Activated T-cell treated with anti-CD3 and anti-CD28 coated beads for 4 hours (primary cell): ENCODE results near the gene MEI4.
"Not testable (repeated sequence)": the region's sequence is repeated elsewhere in the genome, so short reads cannot be mapped to it uniquely, and the experiment has no call there.

ENCODE experiments used
- DNase-seq: peaks from one replicate; pipeline ENCODE4 v3.0.0-alpha.2; 2020

MEI4 gene

DNA sequence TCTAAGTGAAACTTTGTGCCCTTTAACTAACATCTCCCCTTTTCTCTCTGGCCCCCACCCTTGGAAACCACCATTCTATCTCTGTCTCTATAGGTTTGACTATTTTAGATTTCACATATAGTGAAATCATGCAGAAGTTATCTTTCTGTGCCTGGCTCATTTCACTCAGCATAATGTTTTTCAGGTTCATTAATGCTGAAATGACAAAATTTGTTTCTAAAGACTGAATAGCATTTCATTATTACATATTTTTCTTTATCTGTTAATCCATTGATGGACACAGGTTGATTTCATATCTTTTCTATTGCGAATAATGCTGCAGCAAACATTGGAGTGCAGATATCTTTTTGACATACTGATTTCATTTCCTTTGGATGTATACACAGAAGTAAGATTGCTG, 30.7 kb downstream of the MEI4 start:
- DNase-seq = no peak

DNA sequence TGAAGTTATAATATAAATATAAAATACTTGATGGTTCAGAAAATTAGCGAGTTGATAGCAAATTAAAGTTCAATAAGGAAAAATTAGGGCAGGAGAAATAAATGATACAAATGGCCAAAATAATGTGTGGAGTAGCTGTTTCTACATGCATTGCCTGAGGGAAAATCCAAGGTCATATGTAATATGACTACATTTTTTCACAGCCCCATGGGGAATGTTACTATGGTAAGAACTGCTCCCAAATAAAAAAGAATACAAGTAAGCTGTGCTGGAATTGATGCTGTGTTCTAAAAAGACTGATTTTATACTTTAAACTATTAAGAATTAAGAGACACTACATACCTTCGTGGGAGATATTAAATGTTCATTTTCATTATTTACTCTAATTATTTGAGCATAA, 34.1 kb downstream of the MEI4 start:
- no peak for DNase-seq

DNA sequence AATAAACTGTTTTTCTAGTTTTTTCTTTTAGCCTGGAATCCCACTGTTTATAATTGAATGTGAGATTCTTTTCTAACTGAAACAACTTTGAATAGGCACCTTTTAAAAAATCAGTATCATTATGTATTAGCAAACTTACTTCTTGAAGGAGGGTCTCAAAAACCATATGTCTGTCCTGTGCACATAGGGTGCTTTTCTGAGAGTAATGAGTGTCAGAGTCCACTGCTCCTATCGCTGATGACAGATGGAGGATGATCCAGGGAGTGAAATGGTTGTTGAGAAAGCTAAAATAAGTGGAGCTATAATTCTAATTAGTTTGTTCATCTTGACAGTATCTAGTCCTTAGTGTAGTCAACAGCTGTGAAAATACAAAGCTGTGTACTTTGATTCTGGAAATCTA, 35.8 kb downstream of the MEI4 start:
- no peak for DNase-seq

DNA sequence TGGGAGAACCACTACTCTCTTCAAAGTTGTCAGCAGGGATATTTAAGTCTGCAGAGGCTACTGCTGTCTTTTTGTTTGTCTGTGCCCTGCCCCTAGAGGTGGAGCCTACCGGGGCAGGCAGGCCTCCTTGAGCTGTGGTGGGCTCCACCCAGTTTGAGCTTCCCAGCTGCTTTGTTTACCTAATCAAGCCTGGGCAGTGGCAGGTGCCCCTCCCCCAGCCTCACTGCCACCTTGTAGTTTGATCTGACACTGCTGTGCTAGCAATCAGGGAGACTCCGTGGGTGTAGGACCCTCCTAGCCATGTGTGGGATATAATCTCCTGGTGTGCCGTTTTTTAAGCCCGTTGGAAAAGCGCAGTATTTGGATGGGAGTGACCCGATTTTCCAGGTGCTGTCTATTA, 47.3 kb downstream of the MEI4 start:
- not testable (repeated sequence) for DNase-seq

DNA sequence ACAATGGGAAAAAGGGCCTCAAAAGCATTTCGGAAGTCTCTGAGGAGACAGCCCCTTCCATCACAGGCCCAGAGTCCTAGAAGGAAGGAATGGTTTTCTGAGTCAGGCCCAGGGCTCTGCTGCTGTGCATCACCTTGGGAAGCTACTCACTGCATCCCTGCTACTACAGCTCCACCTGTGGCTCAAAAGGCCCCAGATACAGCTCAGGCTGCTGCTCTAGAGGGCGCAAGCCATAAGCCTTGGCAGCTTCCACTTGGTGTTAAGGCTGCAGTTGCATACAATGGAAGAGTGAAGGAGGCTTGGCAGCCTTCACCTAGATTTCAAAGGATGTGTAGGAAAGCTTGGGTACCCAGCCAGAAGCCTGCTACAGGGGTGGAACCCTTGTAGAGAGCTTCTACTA, 54.8 kb downstream of the MEI4 start:
- DNase-seq = no peak

DNA sequence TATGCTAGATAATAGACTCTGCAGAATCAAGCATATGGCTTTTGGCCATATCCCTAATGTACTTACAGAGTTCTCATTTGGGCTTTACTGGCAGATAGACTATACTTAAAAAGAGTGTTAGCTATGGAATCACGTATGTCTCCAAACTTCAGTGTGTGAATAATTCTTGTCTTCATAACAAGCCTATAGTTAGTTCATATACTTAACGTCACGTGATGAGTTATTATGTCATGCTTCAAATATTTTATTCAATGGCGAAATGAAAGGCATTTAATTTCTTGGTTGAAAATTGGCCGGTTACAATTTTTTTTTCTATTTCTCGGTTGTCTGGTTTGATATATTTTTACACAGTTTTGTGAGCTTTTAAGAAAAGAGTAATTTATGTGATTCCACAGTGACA, 62.7 kb downstream of the MEI4 start:
- no peak for DNase-seq

DNA sequence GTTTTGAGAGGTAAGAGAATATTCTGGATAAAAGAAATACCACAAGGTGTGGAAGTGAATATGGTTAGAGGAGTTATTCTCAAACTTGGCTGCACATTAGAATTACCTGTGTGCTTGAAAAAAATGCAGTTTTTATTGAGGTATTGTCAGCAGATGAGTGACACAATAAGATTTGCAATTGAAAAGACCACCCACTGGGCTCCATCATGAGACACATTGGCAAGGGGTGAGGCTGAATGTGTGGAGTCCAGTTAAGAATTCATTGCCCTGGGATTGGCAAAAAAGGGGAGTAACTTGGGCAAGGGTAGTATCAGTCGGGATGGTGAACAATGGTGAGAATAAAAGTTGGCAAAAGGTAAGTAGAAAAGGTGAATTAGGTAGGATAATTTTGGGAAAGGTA, 63.5 kb downstream of the MEI4 start:
- DNase-seq = no peak

DNA sequence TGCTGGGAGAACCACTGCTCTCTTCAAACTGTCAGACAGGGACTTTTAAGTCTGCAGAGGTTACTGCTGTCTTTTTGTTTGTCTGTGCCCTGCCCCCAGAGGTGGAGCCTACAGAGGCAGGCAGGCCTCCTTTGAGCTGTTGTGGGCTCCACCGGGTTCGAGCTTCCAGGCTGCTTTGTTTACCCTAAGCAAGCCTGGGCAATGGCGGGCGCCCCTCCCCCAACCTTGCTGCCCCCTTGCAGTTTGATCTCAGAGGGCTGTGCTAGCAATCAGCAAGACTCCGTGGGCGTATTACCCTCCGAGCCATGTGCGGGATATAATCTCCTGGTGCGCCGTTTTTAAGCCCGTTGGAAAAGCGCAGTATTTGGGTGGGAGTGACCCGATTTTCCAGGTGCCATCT, 83.2 kb downstream of the MEI4 start:
- not testable (repeated sequence) for DNase-seq

DNA sequence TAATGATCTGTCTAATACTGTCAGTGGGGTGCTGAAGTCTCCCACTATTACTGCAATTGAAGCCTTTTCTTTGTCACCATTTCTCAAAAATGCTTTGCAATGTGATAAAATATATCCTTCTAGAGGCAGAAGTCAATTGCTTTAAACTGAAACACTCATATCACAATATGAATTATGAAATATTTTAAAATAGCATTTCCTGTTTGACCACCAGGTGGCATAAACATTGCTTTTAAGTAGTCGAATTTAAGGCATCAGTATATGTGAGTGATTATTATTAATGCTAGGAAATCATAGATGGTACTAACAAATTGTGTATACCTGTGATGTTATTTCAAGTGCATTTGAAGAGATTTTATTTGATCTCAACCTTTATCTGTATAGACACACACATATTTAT, 87.5 kb downstream of the MEI4 start:
- no peak for DNase-seq

DNA sequence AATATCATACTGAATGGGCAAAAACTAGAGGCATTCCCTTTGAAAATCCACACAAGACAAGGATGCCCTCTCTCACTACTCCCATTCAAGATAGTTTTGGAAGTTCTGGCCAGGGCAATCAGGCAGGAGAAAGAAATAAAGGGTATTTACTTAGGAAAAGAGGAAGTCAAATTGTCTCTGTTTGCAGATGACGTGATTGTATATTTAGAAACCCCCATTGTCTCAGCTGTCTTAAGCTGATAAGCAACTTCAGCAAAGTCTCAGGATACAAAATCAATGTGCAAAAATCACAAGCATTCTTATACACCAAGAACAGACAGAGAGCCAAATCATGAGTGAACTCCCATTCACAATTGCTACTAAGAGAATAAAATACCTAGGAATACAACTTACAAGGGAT, 99.3 kb downstream of the MEI4 start:
- not testable (repeated sequence) for DNase-seq

DNA sequence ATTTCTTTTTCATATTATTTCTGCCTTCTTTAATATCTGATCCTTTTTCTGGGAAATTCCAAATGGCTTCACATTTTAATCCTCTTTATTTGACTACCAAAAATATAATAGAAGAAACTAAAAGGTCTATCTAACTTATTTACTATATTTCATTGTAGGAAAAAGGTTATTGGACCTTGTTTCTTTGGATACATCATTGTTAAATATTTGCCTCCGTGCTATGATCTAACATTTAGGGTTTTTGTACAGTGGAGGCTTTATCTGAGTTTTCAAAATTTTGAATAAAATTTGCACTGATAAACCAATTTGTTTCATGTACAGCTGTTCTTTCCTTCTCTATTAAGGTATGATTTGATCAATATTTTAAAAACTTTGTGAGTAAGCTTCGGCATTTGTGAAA, 109.5 kb downstream of the MEI4 start:
- no peak for DNase-seq

DNA sequence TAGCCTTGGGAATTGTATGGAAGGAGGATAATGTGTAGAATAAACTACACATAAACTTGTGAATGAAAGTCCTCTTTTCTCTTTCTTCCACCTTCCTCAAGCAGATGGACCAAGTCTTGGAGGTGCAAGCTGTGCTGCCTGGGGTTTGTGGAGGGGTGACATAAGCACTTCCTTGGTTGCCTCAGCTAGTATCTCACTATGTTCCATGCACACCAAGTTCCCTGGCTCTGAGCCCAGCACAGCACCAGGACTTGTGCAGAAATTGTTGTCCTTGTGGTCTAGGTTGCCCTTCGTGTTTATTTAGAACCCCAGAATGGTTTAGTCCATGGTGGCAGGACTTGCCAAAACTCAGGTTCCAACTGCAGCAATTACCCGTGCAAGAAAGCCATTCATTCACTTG, 110.3 kb downstream of the MEI4 start:
- DNase-seq = no peak

DNA sequence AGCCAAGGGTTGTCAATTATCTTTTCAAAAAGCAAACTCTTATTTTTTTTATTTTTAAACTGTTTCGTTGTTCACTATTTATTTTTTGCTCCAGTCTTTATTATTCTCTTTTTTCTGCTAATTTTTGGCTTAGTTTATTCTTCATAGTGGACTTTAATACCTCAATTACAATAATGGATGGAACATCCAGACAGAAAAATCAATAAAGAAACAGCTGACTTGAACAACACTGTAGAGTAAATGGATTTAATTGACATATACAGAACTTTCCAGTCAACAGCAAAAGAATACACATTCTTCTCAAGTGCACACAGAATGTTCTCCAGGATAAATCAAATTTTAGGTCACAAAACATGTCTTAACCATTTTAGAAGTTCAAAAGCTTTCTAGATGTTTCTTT, 111.5 kb downstream of the MEI4 start:
- DNase-seq = no peak

DNA sequence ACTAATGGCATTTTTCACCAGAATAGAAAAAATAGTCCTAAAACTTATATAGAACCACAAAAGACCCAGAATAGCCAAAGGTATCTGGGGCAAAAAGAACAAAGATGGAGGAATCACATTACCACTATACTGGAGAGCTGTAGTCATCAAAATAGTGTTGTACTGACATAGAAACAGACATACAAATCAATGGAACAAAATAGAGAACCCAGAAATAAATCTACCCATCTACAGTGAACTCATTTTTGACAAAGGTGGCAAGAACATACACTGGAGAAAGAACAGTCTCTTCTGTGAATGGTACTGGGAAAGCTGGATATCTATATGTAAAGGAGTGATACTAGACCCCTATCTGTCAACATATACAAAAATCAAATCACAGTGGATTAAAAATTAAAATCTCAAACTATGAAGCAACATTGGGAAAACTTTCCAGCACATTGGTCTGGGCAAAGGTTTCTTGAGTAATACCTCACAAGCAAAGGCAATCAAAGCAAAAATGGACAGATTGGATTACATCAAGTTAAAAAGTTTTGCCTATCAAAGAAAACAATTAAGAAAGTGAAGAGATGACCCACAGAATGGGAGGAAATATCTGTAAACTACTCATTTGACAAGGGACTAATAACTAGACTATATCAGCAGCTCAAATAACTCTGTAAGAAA, 120.5 kb downstream of the MEI4 start:
- no peak for DNase-seq

DNA sequence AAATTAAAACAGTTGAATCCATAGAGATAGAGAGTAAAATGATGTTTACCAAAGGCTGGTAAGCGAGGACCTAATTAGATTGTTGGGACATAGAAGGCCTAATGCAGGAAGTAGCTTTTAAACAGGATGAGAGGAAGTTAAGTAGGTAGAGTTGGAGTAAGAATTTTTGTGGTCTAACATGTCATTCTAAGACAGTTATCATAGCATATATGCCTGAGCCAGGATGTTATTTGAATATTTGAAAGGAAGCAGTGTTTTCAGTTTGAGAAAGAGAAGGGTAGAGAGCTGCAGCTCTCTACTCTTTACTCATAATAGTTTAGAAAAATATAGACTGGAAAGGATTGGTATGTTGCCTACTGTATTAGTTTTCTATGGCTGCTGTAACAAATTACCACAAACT, 121.6 kb downstream of the MEI4 start:
- DNase-seq = no peak

DNA sequence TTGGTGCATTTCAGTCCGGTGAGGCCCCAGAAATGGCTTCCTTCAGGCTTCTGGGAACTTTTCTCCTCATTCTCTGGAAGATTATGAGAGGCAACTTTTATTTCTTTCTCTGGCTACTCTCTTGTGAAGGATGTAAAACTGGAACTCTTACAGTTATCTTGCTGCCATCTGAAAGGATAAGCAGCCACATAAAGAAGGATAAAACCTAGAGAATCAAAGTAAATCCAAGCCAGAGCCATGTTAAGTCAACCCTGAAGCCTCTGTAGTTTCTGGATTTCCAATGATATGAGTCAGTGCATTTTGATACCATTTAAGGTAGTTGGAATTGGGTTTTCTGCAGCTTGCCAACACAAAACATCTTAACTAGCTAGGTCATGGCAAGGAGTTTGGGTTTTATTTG, 123.6 kb downstream of the MEI4 start:
- no peak for DNase-seq

DNA sequence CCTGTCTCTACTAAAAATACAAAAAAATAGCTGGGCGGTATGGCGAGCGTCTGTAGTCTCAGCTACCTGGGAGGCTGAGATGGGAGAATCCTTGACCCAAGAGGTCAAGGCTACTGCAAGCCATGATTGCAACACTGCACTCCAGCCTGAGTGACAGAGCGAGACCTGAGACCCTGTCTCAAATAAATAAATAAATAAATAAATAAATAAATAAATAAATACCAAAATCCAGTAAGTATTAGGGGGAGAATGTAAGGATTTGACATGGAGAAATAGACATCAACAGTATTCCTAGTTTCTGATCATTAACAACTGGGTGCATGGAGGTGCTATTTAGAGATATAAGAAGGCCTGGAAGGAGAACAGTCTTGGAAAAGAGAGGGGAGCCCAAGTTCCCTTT, 125.7 kb downstream of the MEI4 start:
- no peak for DNase-seq

DNA sequence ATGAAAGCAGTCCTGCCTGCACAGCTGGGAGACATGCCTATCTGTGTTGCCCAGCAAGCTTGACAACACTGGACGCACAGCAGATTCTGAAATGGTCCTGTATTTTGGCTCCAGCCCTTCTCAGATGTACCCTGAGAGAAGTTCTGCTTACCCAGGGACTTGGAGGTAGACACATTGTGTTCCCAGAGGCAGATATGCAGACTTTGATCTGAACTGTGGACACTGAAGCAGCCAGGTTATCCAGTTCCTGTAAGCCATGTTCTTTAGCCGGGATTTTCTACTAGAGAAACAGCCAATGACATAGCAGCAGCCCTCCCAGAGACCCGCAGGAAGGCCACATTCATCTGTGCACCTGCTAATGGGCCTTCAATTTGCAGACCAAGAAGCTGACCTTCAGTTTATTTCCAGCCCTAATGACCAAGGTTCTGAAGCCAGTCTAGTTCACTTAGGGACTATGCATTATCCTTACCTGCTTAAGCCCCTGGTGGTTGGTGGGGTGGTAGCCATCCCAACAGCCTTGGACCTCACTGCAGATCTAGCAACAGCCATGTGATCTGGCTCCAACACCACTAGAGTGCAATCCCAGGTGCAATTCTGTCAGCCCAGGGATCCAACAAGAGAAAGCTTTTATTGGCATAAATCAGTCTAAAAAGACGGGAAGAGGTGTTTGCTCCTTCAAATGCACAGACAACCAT, 134.2 kb downstream of the MEI4 start:
- no peak for DNase-seq

DNA sequence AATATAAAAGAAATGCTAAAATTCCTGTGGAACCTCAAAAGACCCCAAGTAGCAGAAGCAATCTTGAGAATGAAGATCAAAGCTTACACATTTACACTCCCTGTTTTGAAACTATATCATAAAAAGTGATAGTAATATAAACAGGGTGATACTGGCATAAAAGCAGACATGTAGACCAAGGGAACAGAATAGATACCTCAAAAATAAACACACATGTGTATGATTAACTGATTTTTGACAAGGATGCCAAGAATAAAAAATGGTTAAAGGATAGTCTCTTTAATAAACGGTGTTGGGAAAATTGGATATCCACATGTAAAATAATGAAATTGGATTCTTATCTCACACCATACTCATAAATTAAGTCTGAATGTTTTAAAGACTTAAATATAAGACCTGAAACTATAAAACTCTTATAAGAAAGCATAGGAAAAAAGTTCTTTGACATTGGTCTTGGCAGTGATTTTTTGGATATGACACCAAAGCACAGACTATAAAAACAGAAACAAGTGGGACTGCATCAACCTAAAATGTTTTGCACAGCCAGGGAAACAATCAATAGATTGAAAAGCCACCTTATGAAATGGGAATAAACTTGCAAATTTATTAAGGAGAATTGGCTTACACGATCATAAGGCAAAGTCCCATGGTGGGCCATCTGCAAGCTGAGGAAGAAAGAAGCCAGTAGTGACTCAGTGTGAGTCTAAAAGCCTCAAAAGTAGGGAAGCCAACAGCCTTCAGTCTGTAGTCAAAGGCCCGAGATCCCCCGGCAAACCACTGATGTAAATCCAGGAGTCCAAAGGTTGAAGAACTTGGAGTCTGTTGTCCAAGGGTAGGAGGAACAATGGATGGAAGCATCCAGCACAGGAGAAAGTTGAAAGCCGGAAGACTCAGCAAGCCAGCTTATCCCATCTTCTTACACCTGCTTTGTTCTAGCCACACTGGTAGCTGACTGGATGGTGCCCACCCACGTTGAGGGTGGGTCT, 144.3 kb downstream of the MEI4 start:
- DNase-seq = no peak

DNA sequence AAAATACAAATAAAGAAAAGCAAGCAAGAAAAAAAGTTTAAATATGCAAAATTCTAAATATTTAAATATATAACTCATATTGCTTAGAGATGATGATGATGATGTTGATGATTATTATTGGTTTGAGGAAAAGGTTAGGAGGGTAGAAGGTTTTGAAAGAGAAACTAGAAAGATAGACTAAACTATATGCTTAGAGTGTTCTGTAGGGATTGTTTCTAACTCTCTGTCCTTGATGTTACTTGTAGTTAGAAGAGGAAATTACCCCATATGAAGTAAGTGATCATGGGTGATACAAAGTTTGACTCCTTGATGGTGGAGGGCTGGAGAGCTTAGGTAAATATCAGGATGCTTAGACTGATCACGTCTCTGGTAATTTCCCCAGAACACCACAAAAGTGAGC, 159.5 kb downstream of the MEI4 start:
- no peak for DNase-seq

DNA sequence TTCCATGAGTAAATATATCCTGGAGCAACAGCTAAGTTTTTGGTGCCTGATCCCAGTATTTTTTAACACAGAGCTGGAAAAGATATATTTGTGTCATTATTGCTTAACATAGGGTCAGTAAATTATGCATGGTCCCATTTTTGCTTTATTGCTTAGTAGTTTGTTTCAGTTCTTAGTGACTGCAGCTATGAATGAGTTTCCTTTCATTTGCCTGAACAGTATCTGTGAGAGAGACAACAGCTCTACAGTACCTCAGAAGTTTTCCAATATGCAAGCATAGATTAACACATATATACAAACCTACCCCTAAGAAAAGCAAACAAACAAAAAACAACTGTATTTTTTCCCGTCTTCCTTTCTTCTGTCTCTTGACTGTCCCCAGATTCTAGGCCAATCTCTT, 160.3 kb downstream of the MEI4 start:
- DNase-seq = no peak

DNA sequence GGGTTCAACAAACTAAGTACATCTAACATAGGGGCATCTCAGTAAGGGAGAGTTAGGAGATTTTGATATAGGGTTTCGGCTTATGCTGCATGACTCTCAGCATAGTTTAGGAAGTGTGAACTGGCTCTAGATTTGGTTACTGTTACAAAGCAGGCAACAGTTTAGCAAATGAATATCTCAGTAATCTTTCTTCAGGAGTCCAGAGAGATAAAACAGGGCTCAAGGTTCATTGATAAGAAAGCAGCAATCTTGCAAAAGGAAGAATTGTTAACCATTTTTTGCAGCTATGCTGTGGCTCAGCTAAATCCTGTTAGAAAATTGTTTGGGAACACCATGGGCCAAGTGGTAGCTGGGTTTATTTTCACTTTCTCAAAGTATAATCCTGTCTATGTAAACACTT, 161.3 kb downstream of the MEI4 start:
- DNase-seq = no peak

DNA sequence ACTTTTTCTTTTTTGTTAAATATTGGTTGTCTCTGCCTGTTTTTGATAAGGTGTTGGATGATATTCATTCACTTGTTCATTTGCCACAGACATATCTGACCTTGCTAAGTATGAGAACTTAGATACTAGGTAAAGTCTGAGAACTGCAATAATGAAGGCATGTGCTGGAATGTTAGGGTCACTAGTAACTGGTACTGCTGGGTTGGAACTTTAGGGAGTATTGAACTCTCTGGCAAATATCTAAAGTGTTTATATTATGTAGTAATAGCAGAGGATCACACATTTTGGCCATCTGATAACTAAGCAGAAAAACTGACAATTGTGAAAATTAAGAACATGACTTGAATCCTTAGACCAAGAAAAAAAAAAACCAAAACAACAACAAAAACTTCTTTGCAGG, 162.7 kb downstream of the MEI4 start:
- no peak for DNase-seq

DNA sequence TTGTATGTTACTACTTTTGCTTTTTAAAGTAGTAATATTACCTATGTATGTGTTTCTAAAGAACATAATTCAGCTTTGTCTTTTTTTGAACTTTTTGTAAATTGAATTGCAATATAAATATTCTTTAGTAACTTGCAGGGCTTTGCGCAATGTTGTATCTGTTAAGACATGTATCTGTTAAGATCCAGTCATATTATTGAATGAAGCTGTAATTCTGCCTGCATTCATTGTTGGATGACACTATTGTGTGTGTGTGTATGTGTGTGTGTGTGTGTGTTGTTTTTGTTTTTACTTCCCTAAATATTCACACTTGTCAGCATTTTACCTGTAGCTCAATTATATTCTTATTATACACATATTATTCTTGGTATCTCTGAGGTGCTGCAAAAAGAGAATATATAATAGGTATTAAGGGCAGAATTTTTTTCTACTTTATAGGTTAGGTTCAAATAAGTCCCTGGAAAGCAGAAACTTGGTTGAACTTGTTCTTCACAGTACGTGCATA, 164.0 kb downstream of the MEI4 start:
- DNase-seq = no peak
